GM19025 (cell line): ENCODE measurements around the gene GJB6.

Source experiments
- ATAC-seq: cut with Tn5 transposase; IDR thresholded peaks from one replicate; pipeline ENCODE4 v1.9.1; 2021; ENCODE audit warnings: mild to moderate bottlenecking, low read depth, moderate library complexity; ENCODE audit not compliant: unreplicated experiment

The GJB6 gene

DNA sequence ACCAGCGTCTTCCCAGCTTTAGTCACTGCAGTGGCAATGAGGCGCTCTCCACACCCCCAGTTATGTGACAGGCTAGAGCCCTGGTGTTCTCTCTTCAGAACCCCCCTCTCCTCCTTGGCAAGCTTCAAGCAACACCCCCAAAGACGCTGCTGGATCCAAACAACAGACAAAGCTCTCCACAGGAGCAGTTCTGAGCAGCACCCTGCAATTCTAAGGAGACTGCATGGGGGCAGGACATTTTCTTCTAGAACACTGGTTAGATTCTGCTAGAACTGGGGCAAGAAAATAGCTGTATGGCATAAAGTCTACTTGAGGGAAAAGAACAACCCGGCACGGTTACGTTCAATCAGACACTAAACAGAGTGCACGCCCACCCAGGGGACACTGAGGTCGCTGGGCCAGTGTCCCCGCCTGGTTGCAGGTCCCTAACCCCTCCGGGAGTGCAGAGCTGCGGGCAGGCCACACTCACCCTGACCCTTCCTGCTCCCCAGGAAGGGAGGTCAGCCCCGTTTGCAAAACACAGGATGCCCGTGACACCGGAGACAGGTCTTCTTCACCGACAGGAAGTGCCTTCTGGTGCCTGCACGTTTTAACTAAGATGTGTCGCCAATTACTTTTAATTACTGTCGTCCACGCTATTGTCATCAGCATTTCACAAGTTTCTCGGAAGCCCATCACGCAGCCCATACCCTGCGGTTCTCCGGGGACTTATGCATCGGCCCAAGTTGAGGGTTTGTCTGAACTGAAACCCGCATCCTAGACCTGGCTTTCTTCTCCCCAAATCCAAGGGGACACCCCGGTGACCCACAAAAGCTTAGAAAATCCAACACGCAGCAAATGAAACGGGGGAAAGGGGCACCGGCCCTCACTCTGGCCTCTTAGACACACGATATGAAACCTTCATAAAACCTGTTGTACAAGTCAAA lies 943 bp downstream of the GJB6 start:
- ATAC-seq, result no peak

DNA sequence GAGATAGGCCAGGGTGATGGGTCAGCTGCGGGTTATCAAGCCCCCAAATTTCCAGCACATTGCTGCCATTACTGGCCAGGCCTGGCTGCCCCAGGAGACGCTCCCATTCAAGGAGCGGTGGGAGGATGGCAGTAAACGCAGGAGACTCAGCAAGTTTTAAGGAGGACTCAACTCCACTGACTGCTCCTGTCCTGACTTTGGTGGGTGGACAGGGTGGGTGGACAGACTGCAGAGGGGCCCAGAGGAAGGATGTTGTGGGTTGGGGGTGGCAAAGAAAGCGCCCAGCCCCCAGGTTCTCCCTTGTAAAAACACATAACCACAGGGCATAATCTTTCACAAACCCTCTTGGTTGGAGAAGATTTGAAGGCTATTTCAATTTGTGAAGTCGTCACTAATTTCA lies 4.4 kb downstream of the GJB6 start:
- ATAC-seq, result no peak

DNA sequence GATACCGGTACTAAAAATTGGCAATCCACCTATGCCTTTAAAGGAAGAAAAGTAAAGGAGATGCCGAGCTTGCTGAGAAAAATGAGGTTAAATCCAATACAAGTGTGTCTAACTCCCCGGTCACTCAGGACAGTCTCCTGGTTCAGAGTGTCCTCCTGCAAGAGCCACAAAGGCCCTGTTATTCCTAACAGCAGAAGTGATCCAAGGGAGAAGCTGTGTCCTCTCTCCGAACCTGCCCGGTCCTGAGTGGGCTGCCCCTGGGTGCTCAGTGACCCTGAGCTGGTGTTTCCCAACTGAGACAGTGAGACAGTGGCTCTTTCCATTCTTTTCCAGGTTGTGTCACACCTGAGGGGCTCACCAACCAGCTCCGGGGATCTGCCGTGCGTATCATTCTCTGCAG lies 4.8 kb downstream of the GJB6 start:
- ATAC-seq, result no peak

DNA sequence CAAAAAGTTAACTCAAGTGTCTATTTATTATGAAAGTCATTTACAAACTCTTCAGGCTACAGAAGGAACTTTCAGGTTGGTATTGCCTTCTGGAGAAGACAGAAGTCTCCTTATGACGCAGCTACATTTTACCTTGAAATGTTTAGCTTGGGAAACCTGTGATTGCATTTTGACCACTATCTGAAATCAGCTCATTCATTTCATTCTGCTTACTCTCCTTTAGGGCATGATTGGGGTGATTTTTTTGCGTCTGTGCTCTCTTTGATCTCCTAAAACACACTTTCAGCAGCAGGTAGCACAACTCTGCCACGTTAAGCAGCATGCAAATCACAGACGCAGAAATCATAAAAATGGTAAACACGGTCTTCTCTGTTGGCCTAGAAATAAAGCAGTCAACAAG lies 9.6 kb downstream of the GJB6 start:
- no peak for ATAC-seq

DNA sequence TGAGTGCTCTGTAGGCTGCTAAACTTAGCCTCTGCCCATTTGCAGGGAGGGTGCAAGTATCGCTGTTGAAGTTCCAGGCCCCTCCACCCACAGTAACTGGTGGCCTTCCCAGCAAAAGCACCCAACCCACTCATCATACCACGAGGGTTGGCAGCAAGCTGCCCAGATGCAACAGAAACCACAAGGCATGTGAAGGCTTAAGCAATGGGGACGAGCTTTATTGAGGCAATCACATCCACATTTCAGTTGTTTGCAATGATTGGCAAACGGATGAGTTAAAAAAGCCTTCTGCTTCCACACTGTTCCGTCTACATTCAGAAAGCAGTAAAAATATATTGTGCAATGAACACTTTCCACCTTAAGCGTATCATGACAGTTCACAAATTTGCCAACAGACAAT lies 10.3 kb downstream of the GJB6 start:
- ATAC-seq, result no peak

DNA sequence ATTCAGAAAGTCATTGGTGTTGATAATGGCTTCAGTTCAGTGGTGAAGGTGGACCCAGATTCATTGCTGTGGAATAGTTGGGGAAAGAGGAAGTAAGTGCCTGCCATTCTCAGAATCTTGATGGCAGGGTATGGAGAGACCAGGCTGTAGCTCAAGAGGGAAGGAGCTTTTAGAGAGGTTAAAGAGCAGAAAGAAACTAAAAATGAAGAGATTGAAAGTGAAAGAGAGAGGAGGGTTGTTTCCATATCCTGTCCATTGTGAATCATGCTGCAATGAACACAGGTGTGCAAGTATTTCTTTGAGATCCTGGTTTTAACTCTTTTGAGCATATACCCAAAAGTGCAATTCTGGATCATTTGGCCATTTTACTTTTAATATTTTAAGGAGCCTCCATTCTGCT lies 12.5 kb downstream of the GJB6 start:
- ATAC-seq, result peak; percentile 98

DNA sequence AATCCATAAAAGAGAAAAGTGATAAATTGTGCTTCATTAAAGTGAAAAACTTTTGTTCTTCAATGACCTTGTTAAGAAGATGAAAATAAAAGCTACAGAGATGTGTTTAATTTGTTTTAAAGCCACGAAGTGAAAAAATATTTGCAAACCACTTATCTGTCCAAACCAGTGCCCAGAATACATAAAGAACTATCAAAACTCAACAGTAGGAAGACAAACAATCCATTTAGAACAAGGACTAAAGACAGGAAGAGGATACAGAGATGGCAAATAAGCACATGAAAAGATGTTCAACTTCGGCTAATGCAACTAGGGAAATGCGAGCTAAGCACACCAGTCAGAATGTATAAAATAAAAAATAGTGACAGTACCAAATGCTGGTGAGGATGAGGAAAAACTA lies 15.0 kb downstream of the GJB6 start:
- no peak for ATAC-seq

DNA sequence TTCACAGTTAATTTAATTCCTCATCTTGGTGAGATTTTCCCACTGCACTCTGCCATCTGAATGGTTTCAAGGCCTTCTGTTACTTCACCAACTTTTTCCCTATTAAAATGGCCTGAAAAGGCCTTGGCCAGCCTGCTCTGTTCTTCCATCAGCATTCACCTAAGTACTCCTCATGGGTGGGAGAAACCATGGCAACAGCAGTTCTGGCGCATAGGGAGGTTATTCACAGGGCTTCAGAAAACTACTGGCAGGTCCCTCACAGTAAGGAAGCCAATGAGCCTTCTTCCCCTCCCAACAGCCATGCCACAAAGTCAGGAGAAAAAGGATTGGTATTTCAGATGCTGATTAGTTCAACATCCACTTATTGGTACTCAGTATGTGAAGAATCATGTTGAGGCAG lies 22.2 kb downstream of the GJB6 start:
- no peak for ATAC-seq

DNA sequence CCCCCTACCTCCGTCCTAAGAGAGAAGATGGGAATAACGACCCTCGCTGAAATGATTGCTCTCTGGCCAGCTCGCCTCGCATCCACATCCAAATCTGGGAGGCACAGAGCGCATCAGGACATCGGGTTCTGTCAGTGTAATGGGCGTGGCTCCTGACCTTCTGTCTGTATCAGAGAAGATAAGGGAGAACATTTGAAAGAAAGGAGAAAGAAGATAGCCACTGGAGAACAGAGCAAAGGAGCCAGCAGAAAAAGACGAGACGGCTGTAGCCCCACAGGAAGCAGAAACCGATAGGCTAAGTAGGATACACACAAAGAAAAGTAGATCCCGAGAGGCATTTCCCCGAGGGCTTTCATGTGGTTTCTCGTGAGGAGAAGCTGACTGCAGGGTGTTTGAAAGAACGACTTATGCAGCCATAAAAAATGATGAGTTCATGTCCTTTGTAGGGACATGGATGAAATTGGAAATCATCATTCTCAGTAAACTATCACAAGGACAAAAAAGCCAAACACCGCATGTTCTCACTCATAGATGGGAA lies 25.4 kb downstream of the GJB6 start:
- no peak for ATAC-seq

DNA sequence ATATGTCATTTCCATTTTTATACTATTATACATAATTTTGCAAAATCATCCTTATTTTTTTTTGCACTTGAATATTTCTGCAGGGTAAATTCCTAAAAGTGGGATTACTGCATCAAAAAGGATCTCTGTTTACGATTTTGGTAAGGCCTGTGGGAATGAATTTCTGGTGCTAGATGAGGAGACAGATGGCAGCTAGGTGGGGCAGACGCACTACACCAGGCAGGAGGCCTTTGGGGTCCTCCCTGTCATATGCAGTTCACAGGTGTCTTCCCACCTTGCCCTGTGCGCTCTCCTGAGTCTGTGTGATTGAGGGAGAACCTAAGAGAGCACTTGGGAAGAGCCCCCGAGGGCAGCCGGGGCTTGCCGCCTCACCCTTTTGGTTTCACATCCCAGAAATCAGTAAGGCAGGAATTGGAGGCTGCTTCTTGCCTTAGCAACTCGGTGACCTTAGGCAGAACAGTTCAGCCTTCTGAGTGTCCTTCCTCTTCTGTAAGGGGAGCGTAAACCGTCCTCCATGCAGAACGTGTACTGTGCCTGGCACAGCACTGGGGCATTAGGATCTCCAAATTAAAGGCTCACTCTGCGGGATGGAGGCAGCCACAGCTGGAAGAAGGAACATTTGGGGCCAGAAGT lies 25.9 kb downstream of the GJB6 start:
- ATAC-seq, result no peak

DNA sequence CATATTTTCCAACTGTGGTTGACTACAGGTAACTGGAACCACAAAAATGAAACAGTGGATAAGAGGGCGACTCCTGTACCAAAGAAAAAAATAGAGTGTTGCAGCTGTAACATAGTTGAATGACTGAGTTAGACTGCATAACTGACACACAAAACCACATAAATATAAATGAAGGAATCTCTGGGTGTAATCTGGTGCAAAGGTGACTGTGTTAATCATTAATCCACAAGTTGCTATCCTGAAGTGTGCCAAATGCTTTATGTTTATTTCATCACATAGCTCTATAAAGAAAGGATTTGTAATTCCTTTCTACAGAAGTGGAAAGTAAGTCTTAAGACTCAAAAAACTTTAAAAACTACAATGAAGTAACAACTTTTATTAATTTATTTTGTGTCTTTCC lies 33.3 kb downstream of the GJB6 start:
- no peak for ATAC-seq

DNA sequence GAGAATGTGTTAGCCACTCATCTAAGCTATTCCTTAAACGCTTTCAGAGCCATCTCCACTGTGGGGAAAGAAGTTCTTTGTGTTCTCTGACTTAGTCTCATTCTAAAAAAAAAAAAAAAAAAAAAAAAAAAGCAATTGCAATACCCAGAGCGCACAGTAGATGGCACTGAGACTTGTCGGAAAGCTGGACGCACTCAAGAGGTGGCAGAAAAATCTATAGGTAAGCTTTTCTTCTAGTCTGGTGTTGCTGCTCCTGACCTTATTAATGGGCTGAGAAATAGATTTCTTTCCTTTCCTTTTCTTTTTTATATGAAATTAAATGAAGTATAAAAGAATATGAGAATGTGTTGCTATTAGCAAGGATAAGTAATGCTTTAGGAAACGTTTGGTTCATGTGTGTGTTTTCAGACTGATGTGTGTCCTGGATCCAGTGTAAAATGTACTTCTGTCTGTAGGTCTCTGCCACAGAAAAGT lies 34.7 kb downstream of the GJB6 start:
- no peak for ATAC-seq

DNA sequence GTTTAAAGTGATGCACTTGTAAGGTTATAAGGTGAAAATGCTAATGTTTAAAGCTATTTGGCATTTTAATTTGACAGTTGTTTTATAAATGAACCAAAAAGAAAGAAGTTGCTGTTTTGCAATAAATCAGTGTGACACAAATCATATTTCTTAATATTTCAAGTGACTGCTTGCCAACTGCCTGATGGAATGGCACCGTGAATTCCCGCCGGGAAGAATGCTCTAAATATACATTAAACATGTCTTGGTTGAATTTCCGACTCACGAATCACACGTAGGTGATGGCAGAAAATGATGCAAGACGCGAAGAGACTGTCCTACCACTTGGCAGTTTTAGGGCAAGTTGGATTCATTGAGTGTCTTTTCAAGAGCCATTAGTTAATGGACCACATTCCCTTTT lies 36.3 kb downstream of the GJB6 start:
- no peak for ATAC-seq

DNA sequence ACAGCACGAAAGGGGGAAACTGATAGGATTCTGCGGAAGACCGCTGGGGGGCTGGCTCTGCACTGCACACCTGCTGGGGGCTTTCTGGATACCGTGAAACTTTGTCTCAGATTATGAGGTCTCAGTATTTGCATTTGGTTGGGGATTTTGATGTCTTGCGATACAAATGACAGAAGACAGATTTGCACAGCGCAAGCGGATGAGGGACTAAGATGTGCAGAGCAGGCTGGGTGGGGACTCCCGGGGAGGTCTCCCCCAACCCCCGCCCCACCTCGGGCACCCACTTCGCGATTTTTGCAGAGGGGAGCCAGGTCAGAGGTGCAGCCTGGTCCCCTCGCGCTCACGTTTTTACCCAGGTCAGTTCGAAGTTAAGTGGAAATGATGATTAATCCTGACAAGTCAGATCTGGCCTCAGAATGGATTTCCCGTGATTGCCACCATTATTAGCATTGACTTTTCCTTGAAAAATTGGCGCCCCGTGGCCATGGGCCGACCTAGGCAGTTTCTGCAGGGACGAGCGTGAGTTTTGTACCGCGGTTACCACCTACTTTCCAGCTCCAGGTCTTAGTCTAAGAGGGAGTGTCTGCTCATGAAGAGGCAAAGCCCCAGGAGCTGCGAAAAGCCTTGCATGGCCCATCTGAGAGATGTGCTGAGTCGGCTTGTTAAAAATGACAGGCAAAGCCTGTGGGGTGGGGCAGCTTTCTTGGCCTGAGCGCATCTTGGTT lies 38.0 kb downstream of the GJB6 start:
- no peak for ATAC-seq

DNA sequence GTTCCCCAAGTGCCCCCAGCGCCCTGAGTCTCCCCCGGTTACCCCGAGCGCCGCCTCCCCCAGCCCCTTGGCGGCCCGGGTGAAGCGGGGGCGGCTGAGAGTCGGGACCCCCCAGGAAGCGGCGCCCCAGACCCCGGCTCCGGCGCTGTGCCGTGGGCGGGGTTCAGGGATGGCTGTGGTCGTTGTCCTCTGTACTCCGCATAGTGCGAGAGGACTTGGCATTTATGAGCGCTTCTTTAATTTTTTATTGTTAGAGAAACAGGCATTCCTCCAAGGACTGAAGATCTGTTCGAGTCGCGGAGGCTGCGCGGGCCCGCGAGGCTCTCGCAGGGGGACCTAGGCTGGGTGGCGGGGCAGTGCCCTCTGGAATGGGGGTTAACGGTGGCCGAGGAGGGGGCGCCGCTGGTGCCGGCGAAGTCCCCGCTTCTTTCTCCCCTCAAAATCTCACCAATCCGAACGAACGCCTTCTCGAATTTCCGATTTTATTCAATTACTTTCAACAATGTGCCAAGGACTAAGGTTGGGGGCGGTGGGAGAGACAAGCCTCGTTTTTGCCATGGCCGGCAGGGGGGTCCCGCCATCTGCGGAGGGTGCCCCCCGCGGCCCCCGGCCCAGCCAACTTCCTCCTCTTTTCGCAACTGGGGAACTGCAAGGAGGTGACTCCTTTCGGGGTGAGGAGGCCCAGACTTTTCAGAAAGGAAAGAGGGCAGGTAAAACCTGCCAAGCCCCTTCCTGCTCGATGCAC lies 38.8 kb downstream of the GJB6 start:
- ATAC-seq, result no peak

DNA sequence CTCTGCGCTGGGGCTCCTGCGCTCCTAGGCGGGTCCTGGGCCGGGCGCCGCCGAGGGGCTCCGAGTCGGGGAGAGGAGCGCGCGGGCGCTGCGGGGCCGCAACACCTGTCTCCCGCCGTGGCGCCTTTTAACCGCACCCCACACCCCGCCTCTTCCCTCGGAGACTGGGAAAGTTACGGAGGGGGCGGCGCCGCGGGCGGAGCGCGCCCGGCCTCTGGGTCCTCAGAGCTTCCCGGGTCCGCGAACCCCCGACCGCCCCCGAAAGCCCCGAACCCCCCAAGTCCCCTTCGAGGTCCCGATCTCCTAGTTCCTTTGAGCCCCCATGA lies 39.3 kb downstream of the GJB6 start, which contains the start of gene GJB2:
Gene GJB2, minus strand, starts transcription at position 103 of the 326 bp plus-strand sequence. CDS start 3,357 bp downstream, outside the sequence.
- no peak for ATAC-seq

DNA sequence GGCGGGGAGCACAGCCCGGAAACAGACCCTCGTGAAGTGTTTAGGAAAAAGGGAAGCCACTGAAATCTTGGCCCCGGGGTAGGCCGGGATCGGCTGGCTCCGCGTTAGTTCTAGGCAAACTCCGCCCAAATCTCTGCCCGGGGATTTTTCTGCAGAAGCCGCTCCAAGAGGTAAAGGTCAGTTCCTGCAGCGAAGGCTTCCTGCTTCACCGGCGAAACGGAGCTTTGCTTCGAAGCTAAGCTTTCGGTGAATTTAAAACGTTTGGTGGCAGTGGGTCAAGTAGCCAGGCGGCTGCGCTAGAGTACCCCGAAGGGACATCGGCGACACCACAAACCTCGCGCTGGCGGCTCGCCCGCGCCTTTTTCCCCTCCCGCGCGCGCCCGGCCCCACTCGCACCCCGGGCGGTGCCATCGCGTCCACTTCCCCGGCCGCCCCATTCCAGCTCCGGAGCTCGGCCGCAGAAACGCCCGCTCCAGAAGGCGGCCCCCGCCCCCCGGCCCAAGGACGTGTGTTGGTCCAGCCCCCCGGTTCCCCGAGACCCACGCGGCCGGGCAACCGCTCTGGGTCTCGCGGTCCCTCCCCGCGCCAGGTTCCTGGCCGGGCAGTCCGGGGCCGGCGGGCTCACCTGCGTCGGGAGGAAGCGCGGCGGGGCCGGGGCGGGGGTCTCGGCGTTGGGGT lies 39.8 kb downstream of the GJB6 start:
- no peak for ATAC-seq

DNA sequence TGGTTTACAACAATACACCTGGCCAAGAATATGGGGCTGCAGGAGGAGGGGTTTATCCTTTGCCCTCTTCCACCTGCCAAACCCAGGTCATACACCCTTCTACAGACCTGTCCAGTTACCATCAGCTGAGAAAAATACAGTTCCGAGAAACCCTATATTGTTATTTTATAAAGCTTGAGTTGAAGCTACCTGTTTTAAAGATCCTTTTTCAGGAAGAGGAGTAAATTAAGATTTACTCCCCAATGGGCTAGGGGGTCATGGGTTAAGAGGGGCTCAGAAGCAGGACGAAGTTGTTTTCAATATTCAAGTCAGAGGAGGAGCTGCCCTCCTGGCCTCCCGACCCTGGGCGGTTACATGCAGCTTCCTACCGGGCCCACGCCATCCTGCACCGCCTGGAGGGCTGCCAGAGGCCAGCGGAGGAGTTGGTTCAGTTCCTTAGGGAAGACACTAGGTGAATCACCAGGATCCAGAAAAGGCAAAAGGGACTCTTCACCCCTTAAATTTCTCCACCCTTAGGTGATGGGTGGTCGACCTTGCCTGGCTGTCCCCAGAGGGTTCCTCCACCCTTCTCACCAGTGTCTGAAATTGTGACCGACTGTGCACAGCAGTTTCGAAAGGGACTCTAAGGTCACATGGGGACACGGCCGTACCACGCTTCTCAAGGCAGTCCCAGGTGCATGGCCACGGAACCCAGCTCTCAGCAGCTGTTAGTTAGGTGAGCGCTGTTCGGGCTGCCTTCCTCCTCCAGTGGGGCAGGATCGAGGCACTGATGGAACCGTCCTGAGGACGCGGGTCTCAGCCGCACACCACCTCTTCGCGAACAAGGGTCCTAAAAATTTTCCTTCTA lies 40.6 kb downstream of the GJB6 start:
- no peak for ATAC-seq
